GM18858 (cell line): ENCODE results near the gene SLC25A48.
"Not testable (repeated sequence)": the region's sequence is repeated elsewhere in the genome, so short reads cannot be mapped to it uniquely, and the experiment has no call there.

Source experiments
- ATAC-seq: cut with Tn5 transposase; IDR thresholded peaks from one replicate; pipeline ENCODE4 v1.9.1; 2021; ENCODE audit not compliant: unreplicated experiment

The SLC25A48 gene

DNA sequence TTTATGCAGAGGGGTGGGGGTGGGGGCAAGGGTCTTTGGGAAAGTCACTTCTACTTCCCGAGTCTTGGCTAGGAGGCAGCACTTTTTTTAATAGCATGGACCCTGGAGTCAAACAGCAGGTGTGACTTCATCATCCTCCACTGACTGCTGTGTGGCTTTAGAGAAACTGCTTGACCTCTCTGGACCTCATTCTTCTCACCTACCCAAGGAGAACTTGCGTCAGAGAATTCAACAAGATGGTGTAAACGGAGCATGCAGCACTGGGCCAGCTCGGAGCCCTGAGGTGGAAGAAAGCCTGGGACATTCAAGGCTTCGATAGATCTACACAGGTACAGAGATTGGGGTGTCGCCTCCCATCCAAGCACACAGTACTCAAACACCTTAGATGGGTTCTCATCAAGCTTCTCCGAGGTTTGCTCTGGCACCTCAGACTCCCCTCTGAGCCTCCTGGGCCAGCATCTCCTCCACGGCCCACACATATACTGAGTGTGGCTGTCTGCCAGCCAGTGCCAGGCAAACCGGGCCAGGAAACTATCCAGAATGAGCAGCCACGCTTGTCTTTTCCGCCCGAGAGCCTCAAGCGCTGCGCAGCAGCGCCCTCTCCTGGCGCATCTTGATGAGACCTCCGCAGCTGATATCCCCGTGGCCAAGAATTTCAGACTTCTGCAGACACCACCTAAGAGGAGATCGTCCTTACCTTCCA lies 4.6 kb upstream of the SLC25A48 start:
- no peak for ATAC-seq

DNA sequence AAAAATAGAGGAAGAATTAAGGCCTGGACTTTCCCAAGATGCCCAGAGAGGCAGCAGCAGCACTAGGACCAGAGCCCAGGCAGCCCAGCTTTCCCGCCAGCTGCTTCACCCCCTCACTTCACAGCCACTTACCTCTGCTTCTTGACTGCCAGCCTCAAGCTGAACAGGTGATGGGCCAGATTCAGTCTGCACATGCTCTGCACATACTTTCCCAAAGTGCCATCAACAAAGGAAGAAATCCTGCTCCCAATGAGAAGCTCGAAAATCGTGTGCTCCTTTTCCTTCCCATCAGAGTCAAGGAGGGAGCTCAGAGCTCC lies 4.1 kb upstream of the SLC25A48 start:
- ATAC-seq = no peak

DNA sequence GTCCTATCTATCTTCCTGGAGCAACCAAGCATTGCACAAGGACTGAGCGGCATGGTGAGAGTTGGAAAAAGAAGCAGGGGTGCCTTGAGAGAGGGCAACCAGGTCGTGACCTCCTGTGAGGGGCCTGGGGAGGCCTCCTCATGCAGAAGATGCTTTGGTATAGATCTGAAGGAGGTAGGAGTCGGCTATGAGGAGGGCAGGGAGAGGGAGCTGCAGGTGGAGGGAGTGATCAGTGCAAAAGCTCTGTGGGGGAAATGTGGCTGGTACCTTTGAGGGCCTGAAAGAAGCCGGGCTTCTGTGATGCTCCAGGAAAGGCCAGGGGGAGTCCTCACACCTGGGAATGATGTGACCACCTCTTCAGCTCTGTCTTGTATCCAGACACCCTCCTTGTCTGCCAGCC lies 3.6 kb upstream of the SLC25A48 start:
- ATAC-seq = no peak

DNA sequence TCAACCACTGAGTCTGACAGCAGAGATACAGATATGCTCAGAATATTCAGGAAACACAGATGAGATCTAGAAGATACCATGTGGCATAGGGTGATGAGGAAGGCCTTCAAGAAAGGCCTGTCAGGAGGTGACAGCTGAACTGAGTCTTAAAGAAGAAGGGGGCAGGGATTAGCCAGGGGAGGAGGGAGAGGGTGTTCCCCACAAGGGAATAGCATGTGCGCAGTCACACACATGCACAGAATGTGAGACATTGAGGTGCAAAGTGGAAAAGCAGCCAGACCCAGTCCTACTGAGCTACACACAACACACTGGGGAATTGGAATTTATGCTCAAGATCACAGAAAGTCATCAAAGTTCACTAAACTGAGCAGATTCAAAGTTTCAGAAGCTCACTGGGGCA lies 3.0 kb upstream of the SLC25A48 start:
- ATAC-seq = no peak

DNA sequence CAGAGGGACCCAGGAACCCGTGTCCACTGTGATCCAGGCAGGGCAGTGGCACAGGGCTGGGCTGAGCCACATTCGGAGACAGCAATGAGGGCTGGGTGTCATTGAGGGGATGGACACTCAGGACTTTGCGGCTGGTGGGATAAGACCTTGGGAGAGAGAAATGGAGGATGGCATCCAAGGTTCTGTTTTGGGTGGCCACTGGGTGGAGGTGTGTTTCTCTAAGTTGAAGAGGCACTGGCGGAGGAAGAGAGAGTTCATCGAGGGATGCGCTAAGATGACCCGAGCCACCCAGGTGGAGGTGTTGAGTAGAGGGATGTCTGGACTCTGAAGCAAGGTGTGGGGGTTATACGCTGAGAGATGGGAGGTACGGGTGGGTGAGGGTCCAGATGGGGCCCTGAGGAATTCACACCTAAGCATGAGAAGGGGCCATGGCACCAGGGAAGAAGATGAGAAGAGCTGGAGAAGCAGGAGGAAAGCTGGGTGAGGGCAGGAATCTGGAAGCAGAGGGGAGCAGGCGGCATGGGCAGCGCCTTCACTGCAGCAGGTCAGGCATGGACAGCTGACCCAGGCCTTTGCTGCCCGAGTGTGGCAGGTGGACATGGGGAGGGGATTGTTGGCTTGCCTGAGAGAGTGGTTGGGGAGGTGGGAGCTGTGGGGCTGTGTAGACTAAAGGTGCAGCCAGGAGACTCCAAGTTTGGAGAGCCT lies 2.5 kb upstream of the SLC25A48 start:
- ATAC-seq = no peak

DNA sequence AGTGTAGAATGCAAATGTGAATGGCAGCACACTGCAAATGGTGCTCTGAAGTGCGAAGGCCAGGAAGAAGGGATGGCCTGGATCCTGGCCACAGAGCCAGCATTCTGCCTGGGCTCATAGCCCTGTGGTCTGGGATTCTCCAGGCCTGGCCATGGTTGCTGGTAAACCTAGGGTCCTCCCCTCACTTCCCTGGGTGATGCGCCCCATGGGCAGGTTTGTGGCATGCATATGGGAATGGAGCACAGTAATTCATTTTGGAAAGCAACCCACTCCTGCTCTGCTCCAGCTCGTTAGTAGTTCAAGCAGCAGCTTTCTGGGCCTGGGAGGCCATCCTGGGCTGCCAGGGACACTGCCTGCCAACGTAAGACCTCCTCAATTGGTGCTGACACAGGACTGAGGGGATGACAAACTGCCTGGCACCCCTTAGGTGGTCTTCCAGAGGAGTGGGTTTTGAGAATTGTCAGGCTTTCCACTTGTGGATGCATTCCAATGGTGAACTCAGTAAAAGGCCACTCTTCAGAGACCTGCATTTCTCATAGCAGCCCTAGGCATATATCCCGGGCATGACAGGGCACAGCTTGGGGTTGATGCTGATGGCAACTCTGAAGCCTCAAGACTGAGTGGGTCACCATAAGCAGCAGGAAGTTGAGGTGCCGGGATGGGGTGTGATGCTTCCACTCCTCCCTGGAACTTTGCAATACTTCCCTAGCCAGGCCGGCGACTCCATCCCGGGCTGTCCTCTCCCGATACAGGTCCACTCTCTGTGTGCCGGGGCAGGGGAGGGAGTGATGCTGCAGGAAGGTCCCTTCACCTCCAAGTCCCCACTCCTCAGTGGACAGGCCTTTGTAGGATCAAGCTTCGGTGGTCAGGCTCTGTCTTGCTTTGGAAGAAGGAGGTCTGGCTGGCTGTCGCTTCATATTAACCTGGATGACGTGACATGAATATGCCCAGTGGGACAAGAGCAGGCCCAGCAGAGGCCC lies 1.2 kb upstream of the SLC25A48 start:
- no peak for ATAC-seq

DNA sequence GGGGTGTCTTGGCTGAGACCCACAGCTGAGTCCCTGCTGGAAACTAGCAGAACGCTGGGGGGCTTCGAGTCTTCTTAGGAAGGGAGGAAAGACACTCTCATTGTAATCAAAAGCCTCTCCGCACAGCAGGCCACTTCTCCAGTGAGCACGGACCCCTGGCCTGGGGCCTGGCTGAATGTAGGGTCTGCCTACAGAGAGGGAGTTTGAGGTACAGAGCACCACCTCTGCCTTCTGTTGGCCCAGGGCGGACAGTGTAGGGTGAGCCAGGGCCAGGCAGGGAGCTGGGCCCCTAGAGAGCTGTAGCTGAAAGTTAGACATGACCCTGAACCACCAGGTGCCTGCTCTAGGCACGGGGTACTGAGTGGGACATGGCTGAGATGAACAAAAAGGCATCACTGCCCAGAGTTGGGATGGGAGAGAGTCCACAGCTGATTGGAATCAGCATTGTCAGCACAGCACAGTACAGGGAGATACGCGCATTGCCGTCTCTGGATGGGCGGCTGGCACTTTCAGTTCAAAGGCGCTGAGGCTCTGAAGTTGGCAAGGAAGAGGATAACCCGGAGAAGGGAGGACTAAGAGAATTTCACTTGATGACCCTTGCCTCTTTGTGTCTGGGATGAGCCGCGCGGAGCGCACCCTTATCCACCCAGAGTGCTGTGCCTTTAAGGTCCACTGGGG lies 363 bp upstream of the SLC25A48 start:
- no peak for ATAC-seq

DNA sequence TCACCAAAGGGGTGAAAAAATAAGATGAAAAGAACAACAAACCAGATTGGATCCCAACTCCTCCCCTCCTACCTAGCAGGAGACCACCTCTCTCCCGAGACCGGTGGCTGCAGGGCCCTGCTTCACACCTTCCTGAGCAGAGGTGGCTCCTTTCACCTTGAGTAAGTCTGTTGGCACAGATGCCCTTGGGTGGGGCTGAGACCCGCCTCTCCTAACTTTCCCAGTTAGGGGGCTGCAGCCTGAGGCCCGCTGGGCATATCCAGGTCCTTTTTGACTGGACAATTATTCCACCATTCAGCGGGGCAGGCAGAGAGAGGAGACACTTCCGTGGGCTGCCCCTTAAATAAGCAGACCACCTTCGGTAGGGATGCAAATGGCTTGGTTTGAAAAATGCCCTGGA lies 1.3 kb downstream of the SLC25A48 start:
- ATAC-seq = no peak

DNA sequence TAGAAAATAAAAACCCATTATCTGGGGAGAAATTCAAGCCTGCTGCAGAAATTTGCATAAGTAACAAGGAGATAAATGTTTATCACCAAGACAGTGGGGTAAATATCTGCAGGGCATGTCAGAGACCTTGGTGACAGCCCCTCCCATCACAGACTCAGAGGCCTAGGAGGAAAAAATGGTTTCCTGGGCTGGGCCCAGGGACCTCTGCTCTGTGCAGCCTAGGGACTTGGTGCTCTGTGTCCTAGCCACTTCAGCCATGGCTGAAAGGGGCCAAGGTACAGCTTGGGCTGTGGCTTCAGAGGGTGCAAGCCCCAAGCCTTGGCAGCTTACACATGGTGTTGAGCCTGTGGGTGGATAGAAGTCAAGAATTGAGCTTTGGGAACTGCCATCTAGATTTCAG lies 3.9 kb downstream of the SLC25A48 start:
- not testable (repeated sequence) for ATAC-seq

DNA sequence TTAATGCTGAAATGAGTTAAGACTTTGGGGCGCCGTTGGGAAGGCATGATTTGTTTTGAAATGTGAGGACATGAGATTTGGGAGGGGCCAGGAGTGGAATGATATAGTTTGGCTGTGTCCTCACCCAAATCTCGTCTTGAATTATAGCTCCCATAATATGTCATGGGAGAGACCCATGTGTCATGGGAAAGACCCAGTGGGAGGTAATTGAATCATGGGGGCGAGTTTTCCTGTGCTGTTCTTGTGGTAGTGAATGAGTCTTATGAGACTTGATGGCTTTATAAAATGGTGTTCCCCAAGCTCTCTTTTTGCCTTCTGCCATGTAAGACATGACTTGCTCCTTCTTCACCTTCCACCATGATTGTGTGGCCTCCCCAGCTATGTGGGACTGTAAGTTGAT lies 5.1 kb downstream of the SLC25A48 start:
- no peak for ATAC-seq

DNA sequence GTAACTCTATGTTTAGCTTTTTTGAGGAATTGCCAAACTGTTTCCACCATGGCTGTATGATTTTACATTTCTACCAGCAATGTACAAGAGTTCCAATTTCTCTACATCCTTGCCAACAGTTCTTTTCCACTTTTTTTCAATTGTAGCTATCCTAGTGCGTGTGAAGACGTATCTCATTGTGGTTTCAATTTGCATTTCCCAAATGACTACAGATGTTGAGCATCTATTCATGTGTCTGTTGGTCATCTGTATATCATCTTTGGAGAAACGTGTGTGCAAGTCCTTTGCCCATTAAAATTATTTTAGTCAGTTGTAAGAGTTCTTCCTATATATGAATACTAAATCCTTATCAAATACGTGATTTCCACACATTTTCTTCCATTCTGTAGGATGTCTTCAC lies 6.5 kb downstream of the SLC25A48 start:
- no peak for ATAC-seq

DNA sequence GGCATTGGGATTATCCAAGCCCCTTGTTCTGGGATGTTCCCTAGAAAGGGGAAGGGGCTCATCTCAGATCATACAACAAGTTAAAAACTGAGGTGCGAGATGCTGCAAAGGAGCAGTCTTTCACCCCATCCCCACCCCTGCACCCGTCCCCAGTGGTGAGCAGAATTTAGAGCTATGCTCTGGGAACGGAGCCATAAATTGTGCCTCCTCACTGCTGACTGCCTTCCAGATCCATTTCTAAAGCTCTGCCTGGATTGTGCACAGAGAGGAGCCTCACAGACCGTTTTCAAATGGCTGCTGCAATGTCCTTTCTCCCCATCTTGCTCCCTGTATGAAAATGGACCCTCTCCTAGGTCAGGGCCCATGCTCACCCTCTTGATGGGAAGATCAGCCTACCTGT lies 8.3 kb downstream of the SLC25A48 start:
- ATAC-seq = no peak

DNA sequence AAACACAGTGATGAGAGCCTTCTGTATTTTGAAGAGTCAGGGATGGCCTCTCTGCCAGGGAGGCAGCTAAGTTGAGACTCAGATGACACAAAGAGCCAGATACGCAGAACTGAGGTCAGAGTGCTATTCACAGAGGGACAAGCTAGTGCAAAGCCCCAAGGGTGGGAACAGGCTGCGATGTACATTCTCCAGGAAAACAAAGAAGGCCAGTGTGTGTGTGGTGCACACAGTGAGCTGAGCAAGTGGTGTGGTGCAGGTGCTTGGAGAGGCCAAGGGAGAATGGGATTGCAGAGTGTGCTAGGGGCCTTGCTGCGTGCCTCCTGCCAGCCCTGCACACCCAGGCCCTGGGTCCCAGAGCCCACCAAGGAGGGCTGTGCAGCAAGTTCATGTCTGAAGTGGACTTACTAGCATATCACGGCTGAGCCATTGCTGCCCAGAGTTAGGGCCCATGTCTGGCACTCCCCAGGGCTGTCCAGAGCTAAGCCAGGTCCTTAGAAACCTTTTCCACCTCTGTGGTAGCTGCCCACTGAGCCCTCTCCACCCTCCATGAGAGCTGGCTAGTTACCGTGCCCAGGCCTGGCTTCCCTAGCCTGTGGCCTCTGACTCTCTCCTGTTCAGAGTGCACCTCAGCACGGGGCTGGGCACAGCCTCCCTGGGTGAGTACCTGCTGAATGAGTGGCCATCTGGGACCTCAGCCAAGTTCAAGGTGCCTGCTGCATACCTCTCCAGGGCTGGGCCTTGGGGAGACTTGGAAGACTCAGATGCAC lies 9.3 kb downstream of the SLC25A48 start:
- ATAC-seq = no peak

DNA sequence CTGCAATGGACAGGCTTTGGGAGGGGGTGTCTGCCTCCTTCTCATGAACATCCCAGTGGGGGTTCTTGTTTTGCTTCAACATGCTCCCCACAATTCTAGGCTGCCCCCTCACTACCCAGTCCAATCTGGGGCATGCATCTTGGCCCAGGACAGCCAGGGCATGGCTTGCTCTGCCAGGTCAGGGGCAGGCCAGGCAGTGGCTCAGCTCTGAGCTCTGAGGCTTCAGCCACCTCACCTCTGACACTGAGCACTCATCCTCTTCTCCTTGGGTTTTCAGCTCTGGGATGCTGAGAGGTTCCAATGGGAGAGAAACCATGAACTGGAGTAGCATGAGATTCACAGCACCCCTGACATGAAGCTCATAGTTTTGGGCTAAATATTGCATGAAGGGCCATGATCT lies 11.8 kb downstream of the SLC25A48 start:
- no peak for ATAC-seq

DNA sequence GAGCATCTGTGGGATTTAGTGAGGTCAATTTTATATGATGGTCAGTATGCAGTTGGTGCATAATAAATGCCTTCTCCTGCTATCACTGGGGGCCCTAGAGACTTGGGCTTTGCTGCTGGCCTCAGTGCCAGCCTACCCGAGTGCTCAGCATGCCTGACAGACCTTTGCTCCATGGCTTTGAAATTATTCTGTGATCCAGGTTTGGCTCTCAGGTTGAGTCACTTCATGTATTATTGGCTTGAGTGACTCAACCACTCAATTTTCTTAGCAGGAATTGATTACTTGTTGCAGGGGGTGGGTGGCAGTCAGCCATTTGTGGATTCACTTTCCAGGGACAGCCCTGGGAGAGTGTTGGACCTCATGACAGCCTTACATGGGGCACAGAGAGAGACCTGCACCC lies 13.5 kb downstream of the SLC25A48 start:
- no peak for ATAC-seq

DNA sequence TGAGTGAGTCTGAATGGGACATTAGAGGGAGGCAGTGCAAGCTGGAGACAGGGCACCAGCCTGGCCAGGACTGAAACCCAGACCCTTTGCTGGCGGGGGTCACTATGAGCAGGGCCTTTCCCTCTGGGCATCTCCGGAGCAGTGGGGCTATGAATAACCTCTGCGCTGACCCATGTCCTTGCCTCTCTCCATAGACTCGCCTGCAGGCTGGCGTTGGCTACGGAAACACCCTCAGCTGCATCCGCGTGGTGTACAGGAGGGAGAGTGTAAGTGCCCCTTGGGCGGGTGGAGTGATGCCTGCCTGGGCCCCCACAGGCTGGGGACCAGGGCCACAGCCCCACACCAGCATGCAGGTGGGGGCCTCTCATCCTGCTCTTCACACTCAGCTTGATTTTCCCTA lies 15.8 kb downstream of the SLC25A48 start:
- no peak for ATAC-seq

DNA sequence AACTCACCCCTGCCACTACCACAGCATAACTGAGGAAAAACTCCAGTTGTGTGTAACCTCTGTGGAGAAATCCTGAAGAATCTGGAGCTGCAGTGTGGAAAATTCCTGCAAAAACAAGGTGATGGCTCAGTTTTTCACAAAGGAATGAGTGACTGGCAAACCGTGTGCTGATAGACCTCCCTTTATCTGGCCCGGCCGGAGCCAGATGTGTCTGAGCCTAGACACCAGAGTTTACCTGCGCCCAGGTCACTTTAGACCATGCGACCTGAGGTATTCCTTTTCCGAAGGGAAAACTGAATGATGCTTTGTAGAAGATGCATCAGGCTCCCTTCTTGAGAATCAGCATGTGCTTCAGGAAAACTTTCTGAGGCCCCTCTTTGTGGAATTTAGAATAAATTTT lies 16.2 kb downstream of the SLC25A48 start:
- no peak for ATAC-seq

DNA sequence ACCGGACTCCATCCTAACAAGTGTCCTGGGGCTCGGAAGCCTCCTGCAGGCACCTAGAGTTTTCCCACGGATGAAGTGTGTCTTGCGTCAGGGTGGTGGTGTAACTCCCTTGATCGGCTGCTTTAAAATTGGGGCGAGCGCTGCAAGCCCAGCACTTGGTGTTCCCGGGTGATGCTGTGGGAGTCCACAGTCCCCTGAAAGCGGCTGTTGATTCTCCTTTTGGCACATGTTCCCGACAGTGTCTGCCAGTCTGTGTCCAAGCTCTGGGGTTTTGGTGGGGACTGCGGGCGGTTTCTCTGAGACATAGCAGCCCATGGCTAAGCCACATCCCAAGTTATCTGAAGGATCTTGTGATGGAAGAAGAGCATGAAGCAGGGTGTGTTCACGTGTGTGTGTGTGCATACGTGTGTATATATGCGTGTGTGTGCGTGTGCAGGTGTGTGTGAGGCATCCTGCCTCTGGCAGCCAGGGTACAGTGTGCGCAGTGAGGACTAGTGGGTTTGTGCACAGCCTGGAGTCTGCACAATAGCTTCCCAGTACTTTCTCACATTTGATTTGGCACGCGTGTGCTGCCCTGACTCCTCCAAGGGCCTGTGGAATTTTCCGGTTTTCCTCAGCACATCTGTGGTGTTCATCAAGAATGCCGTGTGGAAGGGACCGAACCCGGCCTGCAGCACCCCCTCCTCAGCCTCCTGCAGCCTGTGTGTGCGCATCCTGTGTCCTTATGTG lies 16.9 kb downstream of the SLC25A48 start:
- no peak for ATAC-seq

DNA sequence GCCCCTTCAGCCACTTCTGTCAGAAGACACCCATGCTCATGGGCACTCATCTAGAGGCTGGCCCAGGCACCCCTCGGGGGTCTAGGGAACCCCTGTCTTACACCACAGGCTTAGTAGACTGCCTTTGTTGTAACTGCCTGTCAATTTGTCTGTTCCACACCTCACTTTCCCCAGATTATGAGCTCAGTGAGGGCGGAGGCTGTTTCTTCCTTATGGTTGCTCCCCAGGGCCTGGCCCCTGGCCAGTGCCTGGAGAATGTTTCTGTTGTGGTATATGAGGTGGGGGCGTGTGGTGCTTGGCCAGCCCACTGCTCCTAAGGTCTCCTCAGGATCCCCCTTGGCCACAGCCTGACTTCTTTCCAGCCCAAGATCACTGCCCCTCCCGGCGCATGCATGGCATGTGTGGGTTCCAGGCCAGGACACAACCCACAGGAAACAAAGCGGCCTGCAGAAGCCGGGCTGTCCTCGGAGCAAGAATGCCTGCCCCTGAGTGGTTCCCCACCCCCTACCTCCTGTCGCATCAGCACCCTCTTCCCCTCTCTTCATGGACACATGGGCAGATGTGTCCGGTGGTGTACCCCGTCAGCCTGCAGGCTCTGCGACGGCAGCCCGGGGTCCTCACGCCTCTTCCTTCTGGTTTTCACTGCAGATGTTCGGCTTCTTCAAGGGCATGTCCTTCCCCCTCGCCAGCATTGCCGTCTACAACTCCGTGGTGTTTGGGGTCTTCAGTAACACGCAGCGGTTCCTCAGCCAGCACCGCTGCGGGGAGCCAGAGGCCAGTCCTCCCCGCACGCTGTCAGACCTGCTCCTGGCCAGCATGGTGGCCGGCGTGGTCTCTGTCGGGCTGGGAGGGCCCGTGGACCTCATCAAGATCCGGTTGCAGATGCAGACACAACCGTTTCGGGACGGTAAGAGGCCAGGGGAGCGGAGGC lies 17.7 kb downstream of the SLC25A48 start:
- no peak for ATAC-seq
